GM18868 (cell line): ENCODE measurements around the gene NCOA3.

Experiments
- ATAC-seq: cut with Tn5 transposase; IDR thresholded peaks from one replicate; pipeline ENCODE4 v1.9.1; 2021; ENCODE audit warnings: mild to moderate bottlenecking, moderate library complexity; ENCODE audit not compliant: unreplicated experiment

Gene NCOA3

DNA sequence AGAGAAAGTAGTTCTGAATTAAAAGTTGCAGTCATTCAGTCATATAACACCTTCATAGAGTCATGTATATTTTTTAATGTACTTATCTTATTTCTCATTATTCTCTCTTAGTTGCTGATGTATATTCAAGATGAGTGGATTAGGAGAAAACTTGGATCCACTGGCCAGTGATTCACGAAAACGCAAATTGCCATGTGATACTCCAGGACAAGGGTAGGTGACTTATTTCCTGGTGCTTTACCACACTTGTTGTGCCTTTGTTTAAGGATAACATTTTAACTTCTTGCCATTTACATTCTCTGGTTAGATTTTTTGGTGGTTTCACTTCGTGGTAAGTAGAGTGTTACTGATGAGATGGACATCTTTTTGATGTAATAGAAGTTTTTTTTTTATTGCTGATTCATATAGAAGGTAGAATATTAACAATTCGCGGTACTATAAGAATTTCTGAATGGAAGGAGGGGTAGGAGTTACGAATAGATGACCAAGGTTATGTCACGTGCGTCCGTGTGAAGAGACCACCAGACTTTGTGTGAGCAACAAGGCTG is 120.5 kb downstream of the NCOA3 start:
- ATAC-seq, result no peak

- no peak for ATAC-seq
Measured at GRCh38 chr20:47623206-47623605, 121.5 kb downstream of the NCOA3 start.

DNA sequence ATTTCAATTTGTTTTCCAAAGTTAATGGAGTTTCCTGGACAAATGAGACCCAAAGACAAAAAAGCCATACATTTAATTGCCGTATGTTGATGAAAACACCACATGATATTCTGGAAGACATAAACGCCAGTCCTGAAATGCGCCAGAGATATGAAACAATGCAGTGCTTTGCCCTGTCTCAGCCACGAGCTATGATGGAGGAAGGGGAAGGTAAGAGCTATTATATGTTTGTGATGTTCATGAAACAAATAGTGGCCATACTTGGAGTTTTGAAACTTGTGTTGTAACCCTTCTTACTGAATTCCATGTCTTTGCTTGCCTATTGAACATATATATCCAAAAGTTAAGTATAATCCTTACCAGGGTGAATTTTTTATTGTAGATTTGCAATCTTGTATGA is 125.9 kb downstream of the NCOA3 start:
- ATAC-seq, result no peak

DNA sequence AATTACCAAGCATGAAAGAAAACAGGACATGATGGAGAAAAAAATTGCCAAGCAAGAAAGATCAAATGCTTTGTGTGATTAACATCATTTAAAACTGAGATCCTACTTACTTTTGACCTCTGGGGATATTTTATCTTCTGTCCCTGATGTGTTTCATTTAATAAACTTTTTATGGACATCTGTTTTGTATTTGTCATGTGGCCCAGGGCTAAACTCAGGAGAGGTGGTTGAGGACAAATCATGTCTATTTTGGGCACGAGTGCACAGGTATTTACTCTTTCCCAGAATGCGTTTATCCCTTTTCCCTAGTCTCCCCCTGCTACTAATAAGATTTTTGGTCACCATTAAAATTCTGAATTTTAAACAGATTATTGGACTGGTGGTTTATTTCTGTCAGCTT is 128.2 kb downstream of the NCOA3 start:
- no peak for ATAC-seq

DNA sequence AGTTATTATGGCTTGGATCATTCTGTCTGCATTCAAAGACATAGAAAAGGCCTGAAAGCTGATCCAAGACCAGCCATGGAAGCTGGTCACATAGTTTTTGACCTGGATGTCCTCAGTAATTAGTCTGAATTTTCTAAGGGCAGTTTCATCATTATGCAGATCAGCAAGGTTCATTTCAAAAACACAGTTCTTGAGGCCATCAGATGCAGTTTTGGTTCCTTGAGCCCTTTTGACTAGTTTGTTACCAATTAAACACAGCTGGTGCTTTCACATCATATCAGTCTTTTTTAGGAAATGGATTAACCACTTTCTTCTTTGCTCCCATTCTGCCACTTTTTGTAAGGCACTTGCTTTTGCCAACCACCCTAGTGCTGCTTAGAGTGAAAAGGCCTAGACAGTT is 129.4 kb downstream of the NCOA3 start:
- no peak for ATAC-seq

- ATAC-seq, result no peak
Measured at GRCh38 chr20:47635256-47635655, 133.6 kb downstream of the NCOA3 start.

- ATAC-seq, result no peak
Measured at GRCh38 chr20:47638851-47639250, 137.2 kb downstream of the NCOA3 start.

DNA sequence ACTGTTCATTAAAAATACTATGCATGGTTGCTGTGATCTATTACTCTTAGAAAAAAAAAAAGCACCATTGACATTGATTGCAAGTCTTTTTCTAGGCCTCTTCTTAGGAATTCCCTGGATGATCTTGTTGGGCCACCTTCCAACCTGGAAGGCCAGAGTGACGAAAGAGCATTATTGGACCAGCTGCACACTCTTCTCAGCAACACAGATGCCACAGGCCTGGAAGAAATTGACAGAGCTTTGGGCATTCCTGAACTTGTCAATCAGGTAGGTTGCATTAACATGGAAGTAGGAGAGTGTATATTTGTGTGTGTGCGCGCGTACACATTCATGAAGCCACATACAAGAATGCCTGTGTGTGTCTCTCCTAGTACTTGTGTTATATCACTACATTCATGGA is 140.4 kb downstream of the NCOA3 start:
- no peak for ATAC-seq

DNA sequence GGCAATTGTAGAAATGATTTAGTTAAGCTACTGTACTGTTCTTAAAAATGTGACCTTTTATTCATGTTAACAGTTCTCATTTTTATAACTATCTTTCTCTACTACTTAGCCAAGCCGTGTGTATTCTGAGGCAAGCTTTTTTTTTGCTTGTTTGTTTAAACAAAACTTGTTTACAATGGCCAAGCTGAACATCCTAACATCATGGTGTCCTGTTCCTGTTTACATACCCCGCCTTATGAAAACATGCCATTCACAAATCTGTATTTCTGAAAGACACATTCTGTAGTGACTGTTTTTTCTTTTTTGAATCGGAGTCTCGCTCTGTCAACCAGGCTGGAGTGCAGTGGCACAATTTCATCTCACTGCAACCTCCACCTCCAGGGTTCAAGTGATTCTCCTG is 140.9 kb downstream of the NCOA3 start:
- no peak for ATAC-seq

DNA sequence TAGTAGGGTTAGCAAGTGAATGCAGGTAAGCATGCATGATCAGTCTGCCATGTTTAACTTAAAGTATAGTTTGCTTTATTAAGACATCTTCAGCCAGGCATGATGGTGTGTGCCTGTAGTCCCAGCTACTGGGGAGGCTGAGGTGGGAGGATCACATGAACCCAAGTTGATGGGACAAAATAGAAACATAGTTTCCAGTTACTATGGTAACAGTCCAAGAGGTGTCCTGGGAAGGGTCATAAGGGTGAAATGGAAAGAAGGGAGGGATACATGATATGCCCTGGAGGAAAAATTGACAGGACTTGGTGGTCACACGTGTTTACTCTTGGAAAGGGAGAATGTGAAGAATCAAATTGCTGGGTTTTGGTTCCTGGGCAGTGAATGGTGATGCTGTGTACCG is 143.9 kb downstream of the NCOA3 start:
- no peak for ATAC-seq

DNA sequence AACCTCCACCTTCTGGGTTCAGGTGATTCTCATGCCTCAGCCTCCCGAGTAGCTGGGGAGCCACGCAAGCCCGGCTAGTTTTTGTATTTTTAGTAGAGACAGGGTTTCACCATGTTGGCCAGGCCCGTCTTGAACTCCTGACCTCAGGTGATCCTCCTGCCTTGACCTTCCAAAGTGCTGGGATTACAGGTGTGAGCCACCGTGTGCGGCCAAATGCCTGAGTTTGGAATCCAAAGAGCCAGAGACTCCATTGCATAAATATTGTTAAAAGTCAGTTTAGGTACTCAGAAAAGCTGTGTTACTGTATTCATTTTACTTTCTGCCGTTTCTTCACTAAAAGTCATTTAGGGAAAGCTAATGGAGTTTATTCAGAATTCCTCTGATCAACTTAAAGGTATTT is 146.3 kb downstream of the NCOA3 start:
- no peak for ATAC-seq

GRCh38 chr20:47648943-47649342 is 147.3 kb downstream of the NCOA3 start:
- no peak for ATAC-seq

GRCh38 chr20:47652301-47652700 is 150.6 kb downstream of the NCOA3 start:
- ATAC-seq, result no peak

DNA sequence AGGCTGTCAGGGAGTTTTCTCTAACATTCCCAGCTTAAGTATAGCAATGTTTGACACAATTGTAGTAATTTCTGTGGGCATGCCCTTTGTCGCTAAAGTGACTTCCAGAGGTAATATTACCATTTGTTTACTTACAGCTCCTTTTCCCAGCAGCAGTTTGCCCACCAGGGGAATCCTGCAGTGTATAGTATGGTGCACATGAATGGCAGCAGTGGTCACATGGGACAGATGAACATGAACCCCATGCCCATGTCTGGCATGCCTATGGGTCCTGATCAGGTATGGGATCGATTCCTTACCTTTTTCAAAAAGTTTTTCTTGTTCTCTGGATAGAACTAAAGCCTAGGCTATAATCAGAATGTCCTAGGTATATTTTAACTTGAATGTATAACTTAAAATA is 151.1 kb downstream of the NCOA3 start:
- ATAC-seq, result no peak

DNA sequence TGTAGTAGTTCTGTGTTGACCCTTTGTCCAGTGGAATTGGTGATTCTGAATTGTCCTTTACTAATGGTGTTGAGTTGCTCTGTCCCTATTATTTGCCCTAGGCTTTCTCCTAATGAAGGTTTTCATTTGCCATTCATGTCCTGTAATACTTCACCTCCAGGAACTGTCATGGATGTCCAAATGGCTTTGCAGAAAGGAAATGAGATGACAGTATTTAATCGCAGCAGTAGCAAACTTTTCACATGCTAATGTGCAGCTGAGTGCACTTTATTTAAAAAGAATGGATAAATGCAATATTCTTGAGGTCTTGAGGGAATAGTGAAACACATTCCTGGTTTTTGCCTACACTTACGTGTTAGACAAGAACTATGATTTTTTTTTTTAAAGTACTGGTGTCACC is 152.2 kb downstream of the NCOA3 start:
- ATAC-seq, result no peak

- ATAC-seq, result no peak
Measured at GRCh38 chr20:47654370-47654769, 152.7 kb downstream of the NCOA3 start.

DNA sequence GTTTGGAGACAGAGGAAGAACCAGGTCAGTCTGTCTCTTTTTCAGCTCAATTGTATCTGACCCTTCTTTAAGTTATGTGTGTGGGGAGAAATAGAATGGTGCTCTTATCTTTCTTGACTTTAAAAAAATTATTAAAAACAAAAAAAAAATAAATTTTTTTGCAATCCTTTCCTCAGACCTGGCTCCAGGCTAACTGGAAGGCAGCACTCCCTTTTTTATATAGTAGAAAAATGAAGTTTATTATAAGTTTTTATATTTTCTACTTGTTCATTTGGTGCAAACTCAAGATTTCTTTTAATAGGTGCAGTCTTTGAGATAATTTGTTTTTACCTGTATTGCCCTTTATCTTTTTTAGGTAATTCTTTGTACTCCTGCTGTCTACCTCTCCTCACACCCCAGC is 153.9 kb downstream of the NCOA3 start:
- no peak for ATAC-seq

GRCh38 chr20:47656318-47656717 is 154.6 kb downstream of the NCOA3 start:
- no peak for ATAC-seq

DNA sequence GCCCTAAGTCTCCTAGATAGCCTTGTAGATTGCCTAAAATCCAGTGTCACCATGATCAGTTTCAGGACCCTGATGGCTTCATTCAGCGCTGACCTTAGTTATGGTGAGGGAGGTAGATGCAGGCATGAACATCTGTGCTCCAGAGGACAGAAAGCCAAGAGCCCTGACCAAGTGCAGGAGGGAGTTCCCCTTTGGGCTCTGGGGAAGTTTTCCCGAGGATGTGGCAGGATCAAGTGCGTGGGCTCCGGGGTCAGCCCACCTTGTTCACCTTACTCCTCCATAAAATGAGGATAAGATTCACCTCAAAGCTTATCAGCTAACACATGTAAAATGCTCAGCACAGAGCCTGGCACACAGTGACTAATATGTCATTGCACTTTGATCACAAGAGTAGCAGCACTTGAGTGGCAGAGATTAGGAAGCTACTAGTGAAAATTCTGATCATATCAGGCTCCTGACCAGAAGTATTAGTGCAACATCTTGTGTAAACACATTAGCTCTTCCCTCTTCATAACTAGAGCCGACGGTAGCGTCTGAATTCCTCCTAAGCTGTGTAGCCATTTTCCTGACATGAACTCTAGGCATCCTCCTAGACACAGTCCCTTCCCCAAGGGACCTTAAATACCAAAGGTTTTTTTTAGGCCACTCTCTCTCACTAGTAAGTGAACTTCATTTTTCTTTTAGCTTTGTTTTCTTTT is 158.4 kb downstream of the NCOA3 start:
- no peak for ATAC-seq

- ATAC-seq, result no peak
Measured at GRCh38 chr20:47660602-47660905, 158.9 kb downstream of the NCOA3 start.

DNA sequence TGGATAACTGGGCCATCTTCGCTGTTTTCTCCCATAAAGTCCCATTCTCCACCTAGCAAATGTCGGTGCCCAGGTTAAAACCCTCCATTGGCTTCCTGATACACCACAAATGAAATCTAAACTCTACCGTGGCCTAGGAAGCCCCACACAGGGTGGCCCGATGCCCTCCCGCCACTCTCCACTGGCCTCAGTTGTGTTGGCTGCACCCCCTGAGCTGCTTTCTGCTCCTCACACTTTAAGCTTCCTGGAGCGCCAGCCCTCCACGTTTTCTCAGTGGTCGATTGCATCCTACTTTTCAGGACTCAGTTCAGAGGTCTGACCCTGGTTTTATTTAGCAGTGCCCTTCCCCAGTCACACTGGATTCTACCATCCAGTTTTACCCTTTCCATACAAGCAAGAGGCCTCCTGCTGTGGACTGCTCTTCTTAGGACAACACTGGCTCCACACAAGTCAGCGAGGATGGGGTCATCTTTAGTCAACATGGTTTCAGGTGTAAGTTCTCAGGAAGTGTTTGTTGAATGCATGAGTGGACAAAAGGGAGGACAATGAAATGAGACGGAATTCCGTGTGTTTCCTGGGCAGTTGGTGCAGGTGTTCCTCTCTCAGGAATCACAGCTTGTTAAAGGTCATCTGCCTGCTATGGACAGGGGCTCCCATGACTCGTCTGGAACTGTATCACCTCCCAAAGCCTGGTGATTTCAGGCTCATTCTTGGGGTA is 159.5 kb downstream of the NCOA3 start:
- no peak for ATAC-seq

DNA sequence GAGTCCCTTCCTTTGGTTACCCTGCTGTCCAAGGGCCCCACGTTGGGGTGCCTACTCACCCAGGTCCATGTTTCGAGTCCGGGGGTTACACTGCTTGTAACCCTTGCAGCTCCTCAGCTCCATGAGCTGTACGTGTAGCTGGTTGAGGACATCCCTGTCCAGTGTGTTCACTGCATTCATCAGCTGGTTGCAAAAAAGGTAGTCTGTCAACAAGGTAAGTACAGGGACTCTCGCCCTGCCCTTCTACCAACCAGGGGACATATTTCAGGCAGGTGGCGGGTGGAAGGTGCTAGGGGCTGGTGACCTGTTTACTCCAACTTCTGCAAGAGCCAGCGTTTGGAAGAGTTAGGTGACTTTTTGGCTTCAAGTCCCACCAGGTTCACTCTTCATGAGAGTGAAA is 160.0 kb downstream of the NCOA3 start:
- no peak for ATAC-seq
